Neural cell (in vitro differentiated cells): ENCODE results near the gene TEAD4. TPM values are rescaled to one million over a fixed set of nuclear protein-coding genes. Genes with fewer than 3 reads are reported as not detected.

ENCODE experiments used
- H2AFZ ChIP-seq: fragments of 200-600, 300-800 bp; sonication (generic), shearing (Covaris generic); 2 replicates; pipeline ENCODE4 v1.6.0; 2014; ENCODE audit warnings: low read depth, mild to moderate bottlenecking, antibody characterized with exemption, low read length, moderate library complexity
- H3F3A ChIP-seq: fragments of 200-600 bp; shearing (Covaris generic); 2 replicates; pipeline ENCODE4 v1.6.1; 2016; ENCODE audit warnings: mild to moderate bottlenecking, moderate library complexity, mixed read lengths, antibody characterized with exemption, low read length; ENCODE audit not compliant: insufficient read depth, poor library complexity, severe bottlenecking
- H3K27ac ChIP-seq: fragments of 200-600, 300-800 bp; sonication (generic), shearing (Covaris generic); 2 replicates; pipeline ENCODE4 v1.5.1; 2014; ENCODE audit warnings: mild to moderate bottlenecking, low read length, moderate library complexity
- H3K27me3 ChIP-seq: fragments of 300-800, 200-600 bp; sonication (generic), shearing (Covaris generic); 2 replicates; pipeline ENCODE4 v1.6.0; 2014; ENCODE audit warnings: mild to moderate bottlenecking, low read depth, low read length, moderate library complexity; ENCODE audit not compliant: insufficient read depth
- H3K36me3 ChIP-seq: fragments of 300-800, 200-600 bp; sonication (generic), shearing (Covaris generic); 2 replicates; pipeline ENCODE4 v1.5.1; 2014; ENCODE audit warnings: mild to moderate bottlenecking, antibody characterized with exemption, low read length, moderate library complexity; ENCODE audit not compliant: insufficient read depth
- H3K4me2 ChIP-seq: fragments of 300-800, 200-600 bp; sonication (generic), shearing (Covaris generic); 2 replicates; pipeline ENCODE4 v1.6.0; 2014; ENCODE audit warnings: mild to moderate bottlenecking, low read length
- H3K4me3 ChIP-seq: fragments of 300-800, 200-600 bp; sonication (generic), shearing (Covaris generic); 2 replicates; pipeline ENCODE4 v1.5.1; 2014; ENCODE audit warnings: mild to moderate bottlenecking, low read length, moderate library complexity
- H3K79me2 ChIP-seq: fragments of 200-600 bp; shearing (Covaris generic); replicated peaks from 2 replicates; pipeline ENCODE4 v1.6.0; 2014; ENCODE audit warnings: mild to moderate bottlenecking, low read length, moderate library complexity; ENCODE audit not compliant: insufficient read depth
- H3K9ac ChIP-seq: fragments of 300-800, 200-600 bp; sonication (generic), shearing (Covaris generic); 2 replicates; pipeline ENCODE4 v1.6.1; 2016; ENCODE audit warnings: mild to moderate bottlenecking, low read length, mixed read lengths
- H3K9me2 ChIP-seq: fragments of 200-600 bp; shearing (Covaris generic); 2 replicates; pipeline ENCODE4 v1.6.1; 2016; ENCODE audit warnings: mild to moderate bottlenecking, low read length, mixed read lengths; ENCODE audit not compliant: insufficient read depth
- H3K9me3 ChIP-seq: fragments of 200-600, 300-800 bp; sonication (generic), shearing (Covaris generic); 2 replicates; pipeline ENCODE4 v1.6.1; 2016; ENCODE audit warnings: mild to moderate bottlenecking, mixed run types, low read length, moderate library complexity, mixed read lengths
- H4K20me1 ChIP-seq: fragments of 200-600 bp; shearing (Covaris generic); 2 replicates; pipeline ENCODE4 v1.6.1; 2016; ENCODE audit warnings: mild to moderate bottlenecking, mixed run types; ENCODE audit not compliant: insufficient read depth
- EP300 ChIP-seq: fragments of 450-650 bp; conservative IDR thresholded peaks from 2 replicates; pipeline ENCODE4 v1.6.1; 2014; ENCODE audit warnings: antibody characterized with exemption, mild to moderate bottlenecking, moderate library complexity; ENCODE audit not compliant: poor library complexity, severe bottlenecking
- EZH2 ChIP-seq: fragments of 200-600, 300-800 bp; shearing (Covaris generic), sonication (generic); IDR thresholded peaks from 2 replicates; pipeline ENCODE4 v1.6.1; 2014; ENCODE audit warnings: antibody characterized with exemption, low read length, borderline replicate concordance, mild to moderate bottlenecking; ENCODE audit not compliant: insufficient read depth, poor library complexity, severe bottlenecking
- MXI1 ChIP-seq: fragments of 450-650 bp; conservative IDR thresholded peaks from 2 replicates; pipeline ENCODE4 v1.6.1; 2014; ENCODE audit warnings: antibody characterized with exemption, mild to moderate bottlenecking; ENCODE audit not compliant: poor library complexity, severe bottlenecking
- POLR2AphosphoS5 ChIP-seq: IDR thresholded peaks from 2 replicates; pipeline ENCODE4 v1.6.1; 2012
- RAD21 ChIP-seq: fragments of 450-650 bp; conservative IDR thresholded peaks from 2 replicates; pipeline ENCODE4 v1.6.1; 2014; ENCODE audit warnings: antibody characterized with exemption, mild to moderate bottlenecking, moderate library complexity
- SMC3 ChIP-seq: fragments of 450-650 bp; conservative IDR thresholded peaks from 2 replicates; pipeline ENCODE4 v1.6.1; 2014; ENCODE audit warnings: antibody characterized with exemption, mild to moderate bottlenecking, moderate library complexity; ENCODE audit not compliant: poor library complexity
- TAF1 ChIP-seq: IDR thresholded peaks from 2 replicates; pipeline ENCODE4 v1.6.1; 2012; ENCODE audit warnings: low read depth
- polyA plus RNA-seq: library from polyadenylated mRNA; depleted of rRNA; stranded (reverse); fragments of >200 nt; gene quantifications from 2 replicates; pipeline ENCODE4 v1.2.3, GENCODE V29; 2014
- TF ChIP-seq, protein P1 (sequence below): IDR thresholded peaks from 2 replicates; pipeline ENCODE4 v1.6.1; 2012; ENCODE audit warnings: borderline replicate concordance
- TF ChIP-seq, protein P2 (sequence below): fragments of 450-650 bp; IDR thresholded peaks from 2 replicates; pipeline ENCODE4 v1.5.1; 2014; ENCODE audit warnings: antibody characterized with exemption, mild to moderate bottlenecking, moderate library complexity; ENCODE audit not compliant: poor library complexity, severe bottlenecking

Gene TEAD4
- polyA plus RNA-seq, 1 donor from 2014 or later = 1.6 TPM

DNA sequence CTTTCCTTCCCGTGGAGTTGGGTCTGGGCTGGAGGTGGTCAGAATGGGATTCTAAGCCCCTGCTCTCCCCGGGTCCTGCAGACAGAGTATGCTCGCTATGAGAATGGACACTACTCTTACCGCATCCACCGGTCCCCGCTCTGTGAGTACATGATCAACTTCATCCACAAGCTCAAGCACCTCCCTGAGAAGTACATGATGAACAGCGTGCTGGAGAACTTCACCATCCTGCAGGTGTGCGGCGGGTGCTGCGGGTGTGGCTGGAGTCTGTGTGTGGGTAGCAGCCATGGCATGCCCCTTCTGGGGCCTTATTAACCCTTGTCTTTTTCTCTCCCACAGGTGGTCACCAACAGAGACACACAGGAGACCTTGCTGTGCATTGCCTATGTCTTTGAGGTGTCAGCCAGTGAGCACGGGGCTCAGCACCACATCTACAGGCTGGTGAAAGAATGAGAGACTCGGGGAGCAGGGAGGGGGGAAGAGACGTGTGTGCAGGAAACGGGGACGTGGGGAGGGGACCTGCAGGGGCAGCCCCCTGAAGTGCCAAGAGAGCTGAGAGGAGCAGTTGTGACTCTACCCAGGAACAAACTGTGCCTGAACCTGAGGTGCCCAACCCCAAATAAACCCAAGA, 80.9 kb downstream of the TEAD4 start:
- H3F3A ChIP-seq = no peaks in the 10 kb centered on the region
- no peak overlapping the region for H3K27ac ChIP-seq
- H3K36me3 ChIP-seq = no peaks in the 10 kb centered on the region
- H3K79me2 ChIP-seq = no peaks in the 10 kb centered on the region
- no peak overlapping the region for H2AFZ ChIP-seq
- H3K9ac ChIP-seq = no peak overlapping the region
- H3K9me2 ChIP-seq = no peaks in the 10 kb centered on the region
- no peaks in the 10 kb centered on the region for H4K20me1 ChIP-seq
- no peaks in the 10 kb centered on the region for H3K9me3 ChIP-seq
- H3K27me3 ChIP-seq = no peaks in the 10 kb centered on the region
- no peak for TF ChIP-seq EP300
- no peak for TF ChIP-seq POLR2AphosphoS5
- TF ChIP-seq, protein P1, sequence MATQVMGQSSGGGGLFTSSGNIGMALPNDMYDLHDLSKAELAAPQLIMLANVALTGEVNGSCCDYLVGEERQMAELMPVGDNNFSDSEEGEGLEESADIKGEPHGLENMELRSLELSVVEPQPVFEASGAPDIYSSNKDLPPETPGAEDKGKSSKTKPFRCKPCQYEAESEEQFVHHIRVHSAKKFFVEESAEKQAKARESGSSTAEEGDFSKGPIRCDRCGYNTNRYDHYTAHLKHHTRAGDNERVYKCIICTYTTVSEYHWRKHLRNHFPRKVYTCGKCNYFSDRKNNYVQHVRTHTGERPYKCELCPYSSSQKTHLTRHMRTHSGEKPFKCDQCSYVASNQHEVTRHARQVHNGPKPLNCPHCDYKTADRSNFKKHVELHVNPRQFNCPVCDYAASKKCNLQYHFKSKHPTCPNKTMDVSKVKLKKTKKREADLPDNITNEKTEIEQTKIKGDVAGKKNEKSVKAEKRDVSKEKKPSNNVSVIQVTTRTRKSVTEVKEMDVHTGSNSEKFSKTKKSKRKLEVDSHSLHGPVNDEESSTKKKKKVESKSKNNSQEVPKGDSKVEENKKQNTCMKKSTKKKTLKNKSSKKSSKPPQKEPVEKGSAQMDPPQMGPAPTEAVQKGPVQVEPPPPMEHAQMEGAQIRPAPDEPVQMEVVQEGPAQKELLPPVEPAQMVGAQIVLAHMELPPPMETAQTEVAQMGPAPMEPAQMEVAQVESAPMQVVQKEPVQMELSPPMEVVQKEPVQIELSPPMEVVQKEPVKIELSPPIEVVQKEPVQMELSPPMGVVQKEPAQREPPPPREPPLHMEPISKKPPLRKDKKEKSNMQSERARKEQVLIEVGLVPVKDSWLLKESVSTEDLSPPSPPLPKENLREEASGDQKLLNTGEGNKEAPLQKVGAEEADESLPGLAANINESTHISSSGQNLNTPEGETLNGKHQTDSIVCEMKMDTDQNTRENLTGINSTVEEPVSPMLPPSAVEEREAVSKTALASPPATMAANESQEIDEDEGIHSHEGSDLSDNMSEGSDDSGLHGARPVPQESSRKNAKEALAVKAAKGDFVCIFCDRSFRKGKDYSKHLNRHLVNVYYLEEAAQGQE = no peak
- TF ChIP-seq, protein P2, sequence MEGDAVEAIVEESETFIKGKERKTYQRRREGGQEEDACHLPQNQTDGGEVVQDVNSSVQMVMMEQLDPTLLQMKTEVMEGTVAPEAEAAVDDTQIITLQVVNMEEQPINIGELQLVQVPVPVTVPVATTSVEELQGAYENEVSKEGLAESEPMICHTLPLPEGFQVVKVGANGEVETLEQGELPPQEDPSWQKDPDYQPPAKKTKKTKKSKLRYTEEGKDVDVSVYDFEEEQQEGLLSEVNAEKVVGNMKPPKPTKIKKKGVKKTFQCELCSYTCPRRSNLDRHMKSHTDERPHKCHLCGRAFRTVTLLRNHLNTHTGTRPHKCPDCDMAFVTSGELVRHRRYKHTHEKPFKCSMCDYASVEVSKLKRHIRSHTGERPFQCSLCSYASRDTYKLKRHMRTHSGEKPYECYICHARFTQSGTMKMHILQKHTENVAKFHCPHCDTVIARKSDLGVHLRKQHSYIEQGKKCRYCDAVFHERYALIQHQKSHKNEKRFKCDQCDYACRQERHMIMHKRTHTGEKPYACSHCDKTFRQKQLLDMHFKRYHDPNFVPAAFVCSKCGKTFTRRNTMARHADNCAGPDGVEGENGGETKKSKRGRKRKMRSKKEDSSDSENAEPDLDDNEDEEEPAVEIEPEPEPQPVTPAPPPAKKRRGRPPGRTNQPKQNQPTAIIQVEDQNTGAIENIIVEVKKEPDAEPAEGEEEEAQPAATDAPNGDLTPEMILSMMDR = no peak
- TF ChIP-seq MXI1 = no peak
- no peak for TF ChIP-seq EZH2
- TF ChIP-seq RAD21 = no peak
- TF ChIP-seq TAF1 = no peak
- TF ChIP-seq SMC3 = no peak
- H3K4me3 ChIP-seq = no peak overlapping the region
- H3K4me2 ChIP-seq = no peak overlapping the region

DNA sequence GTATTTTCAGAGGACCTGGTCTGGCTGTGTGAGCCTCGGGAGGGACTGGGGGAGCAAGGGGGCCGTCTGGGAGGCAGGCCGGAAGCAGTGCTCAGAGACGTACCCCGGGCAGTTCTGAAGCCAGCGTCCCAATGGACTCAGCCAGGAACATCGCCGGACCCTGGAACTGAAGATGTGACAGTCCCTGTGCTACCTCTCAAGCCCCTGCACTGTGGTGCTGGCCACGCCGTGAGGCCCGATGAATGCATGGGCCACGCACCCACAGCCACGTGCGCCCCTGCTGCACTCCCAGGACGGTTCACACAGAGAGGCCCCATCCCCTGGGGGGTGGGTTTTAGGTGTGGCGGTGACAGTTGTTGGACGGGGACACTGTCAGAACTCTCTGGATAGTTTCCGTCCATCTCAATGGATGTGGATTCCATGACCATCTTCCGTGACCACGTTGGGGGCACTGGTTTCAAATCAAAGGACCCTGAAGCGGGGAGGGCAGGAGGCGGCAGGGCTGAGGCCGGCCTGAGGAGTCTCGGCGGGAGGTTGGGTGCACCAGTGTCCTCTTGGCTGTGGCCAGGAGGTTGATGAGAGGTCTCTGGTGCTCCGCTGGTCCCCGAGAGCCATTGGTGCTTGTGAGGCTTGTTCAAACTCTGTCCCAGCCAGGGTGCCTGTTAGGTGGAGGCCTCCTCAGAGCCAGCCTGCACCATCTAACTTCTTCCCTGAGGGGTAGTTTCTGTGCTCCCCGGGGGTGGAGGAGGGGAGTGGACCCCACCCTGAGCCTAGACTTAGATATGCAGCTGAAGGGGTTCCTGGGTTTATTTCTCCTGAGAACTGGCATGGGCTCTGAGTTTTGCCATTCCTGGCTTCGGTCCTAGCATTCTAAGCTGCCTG, 81.7 kb downstream of the TEAD4 start:
- no peaks in the 10 kb centered on the region for H3K9me3 ChIP-seq
- no peak overlapping the region for H3K27ac ChIP-seq
- no peaks in the 10 kb centered on the region for H3K9me2 ChIP-seq
- no peak overlapping the region for H3K4me3 ChIP-seq
- no peak overlapping the region for H3K4me2 ChIP-seq
- H3K9ac ChIP-seq = no peak overlapping the region
- no peaks in the 10 kb centered on the region for H4K20me1 ChIP-seq
- H2AFZ ChIP-seq = no peak overlapping the region
- TF ChIP-seq RAD21 (no peak), TAF1 (no peak), MXI1 (no peak), POLR2AphosphoS5 (no peak), EP300 (no peak), SMC3 (no peak), EZH2 (no peak)
- TF ChIP-seq, protein P2 = no peak
- TF ChIP-seq, protein P1 = no peak
- no peaks in the 10 kb centered on the region for H3K36me3 ChIP-seq
- H3F3A ChIP-seq = no peaks in the 10 kb centered on the region
- no peaks in the 10 kb centered on the region for H3K79me2 ChIP-seq
- H3K27me3 ChIP-seq = no peaks in the 10 kb centered on the region
